Activated T-helper 1 cell treated with Interleukin-2 at 50 U/mL for 16 hours (primary cell): ENCODE results near the gene NFYB.

Experiments used
- DNase-seq: peaks from one replicate; pipeline ENCODE4 v3.0.0-alpha.2; 2020; ENCODE audit warnings: low read depth

The NFYB gene

GRCh38 chr12:104155711-104156555 is 17.9 kb upstream of the NFYB start:
- DNase-seq: no peak

- no peak for DNase-seq
Observed at GRCh38 chr12:104154806-104155205, 16.8 kb upstream of the NFYB start.

GRCh38 chr12:104154286-104154685 is 16.3 kb upstream of the NFYB start:
- DNase-seq: no peak

- DNase-seq: no peak
Observed at GRCh38 chr12:104152685-104153241, 14.8 kb upstream of the NFYB start.

GRCh38 chr12:104150416-104150815 is 12.4 kb upstream of the NFYB start:
- DNase-seq: no peak

GRCh38 chr12:104147346-104147745 is 9.3 kb upstream of the NFYB start:
- no peak for DNase-seq

GRCh38 chr12:104143918-104144317 is 5.9 kb upstream of the NFYB start:
- DNase-seq: no peak

- no peak for DNase-seq
Observed at GRCh38 chr12:104143002-104143401, 5.0 kb upstream of the NFYB start.

GRCh38 chr12:104142543-104142942 is 4.5 kb upstream of the NFYB start:
- DNase-seq: no peak

- DNase-seq: no peak
Observed at GRCh38 chr12:104138797-104139152, 765 bp upstream of the NFYB start.

GRCh38 chr12:104137001-104137901 is 759 bp downstream of the NFYB start:
- peak; percentile 20 for DNase-seq

GRCh38 chr12:104136577-104136976 is 1.4 kb downstream of the NFYB start:
- DNase-seq: no peak

- DNase-seq: no peak
Observed at GRCh38 chr12:104134882-104135281, 3.1 kb downstream of the NFYB start.

GRCh38 chr12:104133866-104134265 is 4.1 kb downstream of the NFYB start:
- no peak for DNase-seq

GRCh38 chr12:104133321-104133720 is 4.7 kb downstream of the NFYB start:
- DNase-seq: no peak

- DNase-seq: no peak
Observed at GRCh38 chr12:104132351-104132956, 5.6 kb downstream of the NFYB start.

GRCh38 chr12:104131609-104132008 is 6.4 kb downstream of the NFYB start:
- no peak for DNase-seq

GRCh38 chr12:104130760-104131159 is 7.2 kb downstream of the NFYB start:
- no peak for DNase-seq

GRCh38 chr12:104126548-104126947 is 11.5 kb downstream of the NFYB start:
- DNase-seq: no peak

- DNase-seq: no peak
Observed at GRCh38 chr12:104122298-104122697, 15.7 kb downstream of the NFYB start.

- DNase-seq: no peak
Observed at GRCh38 chr12:104121001-104121400, 17.0 kb downstream of the NFYB start.

- no peak for DNase-seq
Observed at GRCh38 chr12:104115587-104115975, 22.4 kb downstream of the NFYB start.
